PC-9 (cell line): ENCODE data around the gene SSBP2.

Experiments used
- EZH2 ChIP-seq: fragments of 200-600 bp; sonication (generic); IDR thresholded peaks from 2 replicates; pipeline ENCODE4 v1.8.0; 2017; ENCODE audit warnings: antibody characterized with exemption, low read depth
- TF ChIP-seq, protein P1 (sequence below): fragments of 200-600 bp; sonication (generic); conservative IDR thresholded peaks from 2 replicates; pipeline ENCODE4 v1.6.1; 2017; ENCODE audit warnings: mixed run types, antibody characterized with exemption, mild to moderate bottlenecking, moderate library complexity

DNA sequence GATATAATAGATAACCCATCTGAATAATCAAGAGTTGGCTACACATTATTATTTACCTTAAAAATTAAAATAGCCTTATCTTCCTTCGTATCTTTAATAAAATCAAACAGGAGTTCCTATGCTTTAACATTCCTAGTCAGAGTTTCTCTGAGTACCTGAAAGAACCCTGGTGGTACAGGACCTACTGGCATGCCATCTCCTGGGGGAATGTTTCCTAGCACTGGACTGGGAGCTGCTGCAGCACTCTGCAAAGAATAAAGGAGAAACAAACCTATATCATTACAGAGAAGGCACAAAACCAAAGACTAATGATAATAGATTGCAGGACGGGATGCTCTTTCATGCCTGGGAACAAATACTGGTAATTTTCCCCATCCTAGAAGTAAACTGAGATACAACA lies 237.4 kb downstream of the SSBP2 start:
- TF ChIP-seq, protein P1, sequence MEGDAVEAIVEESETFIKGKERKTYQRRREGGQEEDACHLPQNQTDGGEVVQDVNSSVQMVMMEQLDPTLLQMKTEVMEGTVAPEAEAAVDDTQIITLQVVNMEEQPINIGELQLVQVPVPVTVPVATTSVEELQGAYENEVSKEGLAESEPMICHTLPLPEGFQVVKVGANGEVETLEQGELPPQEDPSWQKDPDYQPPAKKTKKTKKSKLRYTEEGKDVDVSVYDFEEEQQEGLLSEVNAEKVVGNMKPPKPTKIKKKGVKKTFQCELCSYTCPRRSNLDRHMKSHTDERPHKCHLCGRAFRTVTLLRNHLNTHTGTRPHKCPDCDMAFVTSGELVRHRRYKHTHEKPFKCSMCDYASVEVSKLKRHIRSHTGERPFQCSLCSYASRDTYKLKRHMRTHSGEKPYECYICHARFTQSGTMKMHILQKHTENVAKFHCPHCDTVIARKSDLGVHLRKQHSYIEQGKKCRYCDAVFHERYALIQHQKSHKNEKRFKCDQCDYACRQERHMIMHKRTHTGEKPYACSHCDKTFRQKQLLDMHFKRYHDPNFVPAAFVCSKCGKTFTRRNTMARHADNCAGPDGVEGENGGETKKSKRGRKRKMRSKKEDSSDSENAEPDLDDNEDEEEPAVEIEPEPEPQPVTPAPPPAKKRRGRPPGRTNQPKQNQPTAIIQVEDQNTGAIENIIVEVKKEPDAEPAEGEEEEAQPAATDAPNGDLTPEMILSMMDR: no peak
- no peak for TF ChIP-seq EZH2
